Measurements from ENCODE around the gene HDAC4. TPM values are rescaled to one million over a fixed set of nuclear protein-coding genes. Genes with fewer than 3 reads are reported as not detected.

Gene HDAC4
- total RNA-seq, 1 experiment from 2014 or later, result 47.6 TPM

- Histone ChIP-seq H3K4me1 (ENCODE audit: control insufficient read depth in 1 of 2, insufficient read depth in 2 of 2, low read length in 2 of 2) (no peaks in the 10 kb centered on the region), H3K9ac (ENCODE audit: low read length) (no peak overlapping the region), H4K20me1 (ENCODE audit: insufficient read depth) (no peaks in the 10 kb centered on the region), H3K27me3 (ENCODE audit: insufficient read depth, low read length) (no peaks in the 10 kb centered on the region), H2AFZ (ENCODE audit: low read depth, low read length, poor library complexity, severe bottlenecking) (no peak overlapping the region), H3K36me3 (ENCODE audit: control insufficient read depth in 1 of 2, insufficient read depth in 2 of 2, low read length in 2 of 2) (peaks cover 0 to 14% of the 10 kb centered on the region in 2 experiments; a peak in 2 of 4 replicates), H3K9me3 (ENCODE audit: control insufficient read depth in 1 of 2, insufficient read depth in 1 of 2, low read depth in 1 of 2, low read length in 2 of 2) (peaks cover 5 to 6% of the 10 kb centered on the region in 2 experiments; a peak in 3 of 4 replicates), H3K9me2 (ENCODE audit: insufficient read depth) (no peaks in the 10 kb centered on the region), H3K79me2 (ENCODE audit: insufficient read depth, low read length) (no peaks in the 10 kb centered on the region), H3K4me2 (ENCODE audit: low read length) (no peak overlapping the region), H3K4me3 (replicated peaks in 1 of 2; ENCODE audit: low read depth in 1 of 2, low read length in 2 of 2) (no peak overlapping the region), H3K27ac (ENCODE audit: low read depth, low read length) (no peak overlapping the region)
- DNase-seq (ENCODE audit: low read depth, low spot score), result no peak
- ChIA-PET CTCF (no interaction called here), RAD21 (ENCODE audit: low non-redundant PET in 1 of 2, low total read pairs in 2 of 2, uncharacterized antibody in 2 of 2, unreplicated experiment in 2 of 2) (no interaction called here), POLR2A (no interaction called here)
- intact Hi-C loops (cut with micrococcal nuclease), result no loop called here
- ATAC-seq, result no peak
- TF ChIP-seq JUND (IDR thresholded peaks at IDR 0.05) (no peak), ZBTB33 (IDR thresholded peaks at IDR 0.05; ENCODE audit: extremely low read depth, insufficient replicate concordance, low read length) (no peak), CTCF (IDR thresholded peaks at IDR 0.05 in 2 of 3, conservative IDR thresholded peaks at IDR 0.05 in 1 of 3; ENCODE audit: borderline replicate concordance in 1 of 3, insufficient read depth in 1 of 3, low read depth in 2 of 3, low read length in 2 of 3) (no peak), EZH2 (IDR thresholded peaks at IDR 0.05) (no peak)
- no TSS peak for BruUV-seq (replicated peaks)
Measured at GRCh38 chr2:239178484-239178883, 222.3 kb downstream of the HDAC4 start.

GRCh38 chr2:239177908-239178307 is 222.9 kb downstream of the HDAC4 start:
- no peak for ATAC-seq
- Histone ChIP-seq H3K36me3 (ENCODE audit: control insufficient read depth in 1 of 2, insufficient read depth in 2 of 2, low read length in 2 of 2) (peaks cover 0 to 14% of the 10 kb centered on the region in 2 experiments; a peak in 2 of 4 replicates), H3K79me2 (ENCODE audit: insufficient read depth, low read length) (no peaks in the 10 kb centered on the region), H3K9me3 (ENCODE audit: control insufficient read depth in 1 of 2, insufficient read depth in 1 of 2, low read depth in 1 of 2, low read length in 2 of 2) (peaks cover 10 to 11% of the 10 kb centered on the region in 2 experiments; a peak in 3 of 4 replicates), H2AFZ (ENCODE audit: low read depth, low read length, poor library complexity, severe bottlenecking) (no peak overlapping the region), H3K27me3 (ENCODE audit: insufficient read depth, low read length) (no peaks in the 10 kb centered on the region), H3K27ac (ENCODE audit: low read depth, low read length) (no peak overlapping the region), H3K4me1 (ENCODE audit: control insufficient read depth in 1 of 2, insufficient read depth in 2 of 2, low read length in 2 of 2) (no peaks in the 10 kb centered on the region), H3K9me2 (ENCODE audit: insufficient read depth) (no peaks in the 10 kb centered on the region), H3K4me2 (ENCODE audit: low read length) (no peak overlapping the region), H4K20me1 (ENCODE audit: insufficient read depth) (no peaks in the 10 kb centered on the region), H3K9ac (ENCODE audit: low read length) (no peak overlapping the region), H3K4me3 (replicated peaks in 1 of 2; ENCODE audit: low read depth in 1 of 2, low read length in 2 of 2) (no peak overlapping the region)
- POLR2A ChIA-PET, result no interaction called here
- BruUV-seq (replicated peaks), result no TSS peak
- intact Hi-C loops (cut with micrococcal nuclease), result no loop called here
- RAD21 ChIA-PET (ENCODE audit: low non-redundant PET in 1 of 2, low total read pairs in 2 of 2, uncharacterized antibody in 2 of 2, unreplicated experiment in 2 of 2), result no interaction called here
- TF ChIP-seq CBX3 (IDR thresholded peaks at IDR 0.05; ENCODE audit: low read depth) (no peak), ZBTB33 (IDR thresholded peaks at IDR 0.05; ENCODE audit: extremely low read depth, insufficient replicate concordance, low read length) (no peak), REST (IDR thresholded peaks at IDR 0.05; ENCODE audit: low read depth) (no peak)
- CTCF ChIA-PET, result no interaction called here
- no peak for DNase-seq (ENCODE audit: low read depth, low spot score)
